Neural cell (in vitro differentiated cells): Measurements from ENCODE around the gene UBE3B.

Experiments used
- CTCF ChIP-seq: fragments of 450-650 bp; IDR thresholded peaks from 2 replicates; pipeline ENCODE4 v1.5.1; 2014; ENCODE audit warnings: antibody characterized with exemption, mild to moderate bottlenecking, moderate library complexity; ENCODE audit not compliant: poor library complexity, severe bottlenecking
- EP300 ChIP-seq: fragments of 450-650 bp; conservative IDR thresholded peaks from 2 replicates; pipeline ENCODE4 v1.6.1; 2014; ENCODE audit warnings: antibody characterized with exemption, mild to moderate bottlenecking, moderate library complexity; ENCODE audit not compliant: poor library complexity, severe bottlenecking
- EZH2 ChIP-seq: fragments of 200-600, 300-800 bp; shearing (Covaris generic), sonication (generic); IDR thresholded peaks from 2 replicates; pipeline ENCODE4 v1.6.1; 2014; ENCODE audit warnings: antibody characterized with exemption, low read length, borderline replicate concordance, mild to moderate bottlenecking; ENCODE audit not compliant: insufficient read depth, poor library complexity, severe bottlenecking
- POLR2AphosphoS5 ChIP-seq: IDR thresholded peaks from 2 replicates; pipeline ENCODE4 v1.6.1; 2012
- REST ChIP-seq: IDR thresholded peaks from 2 replicates; pipeline ENCODE4 v1.6.1; 2012; ENCODE audit warnings: borderline replicate concordance
- SMC3 ChIP-seq: fragments of 450-650 bp; conservative IDR thresholded peaks from 2 replicates; pipeline ENCODE4 v1.6.1; 2014; ENCODE audit warnings: antibody characterized with exemption, mild to moderate bottlenecking, moderate library complexity; ENCODE audit not compliant: poor library complexity
- TAF1 ChIP-seq: IDR thresholded peaks from 2 replicates; pipeline ENCODE4 v1.6.1; 2012; ENCODE audit warnings: low read depth

- no peak for TF ChIP-seq CTCF
- no peak for TF ChIP-seq EP300
- TF ChIP-seq EZH2: no peak
- TF ChIP-seq REST: no peak
- no peak for TF ChIP-seq TAF1
- TF ChIP-seq POLR2AphosphoS5: no peak
- TF ChIP-seq SMC3: no peak
Observed at GRCh38 chr12:109448272-109448671, 29.2 kb upstream of the UBE3B start.
